HepG2 (cell line): Measurements from ENCODE around the gene RUNX3. TPM values are rescaled to one million over a fixed set of nuclear protein-coding genes. Genes with fewer than 3 reads are reported as not detected.

Experiments
- ATAC-seq: fragments of 200-7000 bp; cut with Tn5 transposase; 3 replicates; pipeline ENCODE4 v1.9.1; 2020; ENCODE audit warnings: mild to moderate bottlenecking, moderate library complexity
- BruUV-seq: library from RNA; stranded (reverse); fragments of 400-500 nt; replicated peaks from 2 replicates; lab custom pipeline; 2021; lab: Mats Ljungman, UMichigan
- CTCF ChIA-PET: fragments of 300-600 bp; formaldehyde crosslinking; extraction: SDS; loops from one replicate; lab custom pipeline; 2021; ENCODE audit warnings: low total read pairs, inconsistent platforms, low intra/inter-chr PET ratio; lab: Yijun Ruan, JAX
- POLR2A ChIA-PET: fragments of 350-600 bp; sonication (Branson Sonifier 250); formaldehyde crosslinking; loops from one replicate; lab custom pipeline; 2020; ENCODE audit warnings: antibody characterized with exemption, inconsistent platforms; lab: Yijun Ruan, JAX
- DNase-seq: peaks from one replicate; pipeline ENCODE4 v3.0.0-alpha.2; 2015; ENCODE audit warnings: low spot score
- FAIRE-seq: peaks from 3 replicates; lab custom pipeline; 2011; peaks lifted over from hg19 to GRCh38; lab: Jason Lieb, UNC
- H2AFZ ChIP-seq: one replicate; pipeline ENCODE4 v1.6.1; 2011; ENCODE audit warnings: low read length, inconsistent platforms
- H3K27ac ChIP-seq: fragments of 300-600 bp; 3 replicates; pipeline ENCODE4 v1.8.0; 2011; ENCODE audit warnings: mixed run types, mild to moderate bottlenecking, mixed read lengths, low read length, inconsistent platforms; ENCODE audit not compliant: insufficient read depth; ENCODE audit errors: extremely low read length
- H3K27me3 ChIP-seq, 2 experiments: fragments of 200-600 bp in 1 of 2; 2 replicates in 1 of 2; 3 replicates in 1 of 2; pipeline versions ENCODE4 v1.6.0 to v1.8.0; 2011; ENCODE audit warnings: low read length in 2 of 2, mild to moderate bottlenecking in 2 of 2, moderate library complexity in 2 of 2, inconsistent platforms in 1 of 2; ENCODE audit not compliant: insufficient read depth in 2 of 2, control insufficient read depth in 1 of 2
- H3K36me3 ChIP-seq, 2 experiments: fragments of 200-600 bp in 1 of 2; replicated peaks in 1 of 2; 2 replicates in 1 of 2; 3 replicates in 1 of 2; pipeline versions ENCODE4 v1.5.1 to v1.8.0; 2011; ENCODE audit warnings: low read length in 2 of 2, inconsistent platforms in 1 of 2; ENCODE audit not compliant: insufficient read depth in 2 of 2, control insufficient read depth in 1 of 2
- H3K4me1 ChIP-seq: 2 replicates; pipeline ENCODE4 v1.5.1; 2012; ENCODE audit warnings: low read length, inconsistent platforms; ENCODE audit not compliant: insufficient read depth
- H3K4me2 ChIP-seq: 2 replicates; pipeline ENCODE4 v1.6.0; 2011; ENCODE audit warnings: low read depth, low read length, inconsistent platforms
- H3K4me3 ChIP-seq, 3 experiments: fragments of 200-600 bp in 1 of 3; sonication (generic), shearing (Covaris generic) in 1 of 3; replicated peaks in 1 of 3; 2 replicates each; pipeline ENCODE4 v1.5.1; 2011 to 2016; ENCODE audit warnings: low read length in 3 of 3, inconsistent platforms in 2 of 3, low read depth in 2 of 3, mild to moderate bottlenecking in 2 of 3, control low read depth in 1 of 3, mixed read lengths in 1 of 3; ENCODE audit not compliant: insufficient read depth in 1 of 3
- H3K79me2 ChIP-seq: one replicate; pipeline ENCODE4 v1.6.1; 2011; ENCODE audit warnings: low read length, inconsistent platforms; ENCODE audit not compliant: insufficient read depth
- H3K9ac ChIP-seq: 2 replicates; pipeline ENCODE4 v1.6.0; 2011; ENCODE audit warnings: mild to moderate bottlenecking, low read depth, low read length, inconsistent platforms; ENCODE audit not compliant: insufficient read depth
- H3K9me3 ChIP-seq: 2 replicates; pipeline ENCODE4 v1.5.1; 2012; ENCODE audit warnings: mild to moderate bottlenecking, low read length
- H4K20me1 ChIP-seq: 2 replicates; pipeline ENCODE4 v1.6.0; 2011; ENCODE audit warnings: inconsistent platforms, mild to moderate bottlenecking, low read length, moderate library complexity; ENCODE audit not compliant: insufficient read depth
- BRCA1 ChIP-seq: sonication (generic); formaldehyde crosslinking; IDR thresholded peaks from 2 replicates; pipeline ENCODE4 v1.4.0; 2020; ENCODE audit warnings: missing genetic modification reagents
- ERF ChIP-seq: IDR thresholded peaks from 2 replicates; pipeline ENCODE4 v1.6.1; 2018; ENCODE audit warnings: missing biosample characterization, missing genetic modification reagents
- JUNB ChIP-seq: sonication (generic); formaldehyde crosslinking; IDR thresholded peaks from 2 replicates; pipeline ENCODE4 v1.8.0; 2022; ENCODE audit warnings: missing genetic modification reagents, mild to moderate bottlenecking, borderline replicate concordance
- PHF8 ChIP-seq: sonication (generic); formaldehyde crosslinking; IDR thresholded peaks from 2 replicates; pipeline ENCODE4 v1.5.0; 2020; ENCODE audit warnings: missing genetic modification reagents
- SYNCRIP ChIP-seq: fragments of 200-400 bp; formaldehyde crosslinking; IDR thresholded peaks from 2 replicates; pipeline ENCODE4 v1.6.1; 2018; ENCODE audit warnings: mild to moderate bottlenecking, low read depth, low read length; ENCODE audit not compliant: insufficient read depth
- ZBTB8A ChIP-seq: sonication (generic); formaldehyde crosslinking; IDR thresholded peaks from 2 replicates; pipeline ENCODE4 v1.4.0; 2020; ENCODE audit warnings: mild to moderate bottlenecking, low read depth, missing genetic modification reagents, borderline replicate concordance
- ZNF432 ChIP-seq: sonication (generic); formaldehyde crosslinking; IDR thresholded peaks from 2 replicates; pipeline ENCODE4 v1.5.0; 2020; ENCODE audit warnings: missing genetic modification reagents, mild to moderate bottlenecking, borderline replicate concordance
- ZNF567 ChIP-seq: sonication (generic); formaldehyde crosslinking; IDR thresholded peaks from 2 replicates; pipeline ENCODE4 v1.8.1; 2023; ENCODE audit warnings: mild to moderate bottlenecking, missing genetic modification reagents, borderline replicate concordance
- ZNF570 ChIP-seq: sonication (generic); formaldehyde crosslinking; IDR thresholded peaks from 2 replicates; pipeline ENCODE4 v1.4.0; 2020; ENCODE audit warnings: mild to moderate bottlenecking, missing genetic modification reagents, borderline replicate concordance
- ZNF652 ChIP-seq: IDR thresholded peaks from 2 replicates; pipeline ENCODE4 v1.6.1; 2016; ENCODE audit warnings: low read depth, borderline replicate concordance
- WGBS: methylation state at CpG from one replicate; pipeline ENCODE4 v1.1.6; 2017; ENCODE audit warnings: low lambda C conversion rate; 5-methylcytosine and 5-hydroxymethylcytosine counted together
- in situ Hi-C: cut with HindIII; loops from 2 replicates; pipeline ENCODE4 v1.10.0; 2017; ENCODE audit warnings: low pct_unique_long_range_greater_than_20kb; ENCODE audit not compliant: extremely low pct_ligation_motif_present
- intact Hi-C: fragments of 100-400 bp; cut with micrococcal nuclease; formaldehyde crosslinking; loops from one replicate; pipeline ENCODE4 v1.10.0; 2022; ENCODE audit not compliant: unreplicated experiment
- polyA plus RNA-seq, 8 experiments: library from polyadenylated mRNA; depleted of rRNA in 3 of 8; stranded (reverse) in 7 of 8; unstranded in 1 of 8; fragments of >200 nt; fragmentation: Illumina TruSeq in 4 of 8; extraction: Trizol in 4 of 8; gene quantifications; 2 replicates each; pipeline versions ENCODE4 v1.2.1 to v1.2.3, GENCODE V29; 2011 to 2016; ENCODE audit warnings: low read depth in 4 of 8, missing spikeins in 1 of 8, mixed read lengths in 1 of 8; ENCODE audit not compliant: insufficient read depth in 1 of 8
- total RNA-seq, 5 experiments: library from RNA; depleted of rRNA; stranded (reverse); fragments of >200 nt; fragmentation: Illumina TruSeq; extraction: Trizol; gene quantifications; 2 replicates each; pipeline ENCODE4 v1.2.3, GENCODE V29; 2016; ENCODE audit warnings: low read depth in 1 of 5
- TF ChIP-seq, protein P1 (sequence below): sonication (generic); formaldehyde crosslinking; IDR thresholded peaks from 2 replicates; pipeline ENCODE4 v1.5.0; 2020; ENCODE audit warnings: mild to moderate bottlenecking, missing genetic modification reagents
- TF ChIP-seq, protein P2 (sequence below): sonication (generic); formaldehyde crosslinking; IDR thresholded peaks from 2 replicates; pipeline ENCODE4 v1.4.0; 2020; ENCODE audit warnings: missing genetic modification reagents

Gene RUNX3
- total and polyA plus RNA-seq, 2 of the 13 experiments (the other 11 are each of a cell fraction or from before 2014, with no cell fraction given), result 0.04 to 0.22 TPM

DNA sequence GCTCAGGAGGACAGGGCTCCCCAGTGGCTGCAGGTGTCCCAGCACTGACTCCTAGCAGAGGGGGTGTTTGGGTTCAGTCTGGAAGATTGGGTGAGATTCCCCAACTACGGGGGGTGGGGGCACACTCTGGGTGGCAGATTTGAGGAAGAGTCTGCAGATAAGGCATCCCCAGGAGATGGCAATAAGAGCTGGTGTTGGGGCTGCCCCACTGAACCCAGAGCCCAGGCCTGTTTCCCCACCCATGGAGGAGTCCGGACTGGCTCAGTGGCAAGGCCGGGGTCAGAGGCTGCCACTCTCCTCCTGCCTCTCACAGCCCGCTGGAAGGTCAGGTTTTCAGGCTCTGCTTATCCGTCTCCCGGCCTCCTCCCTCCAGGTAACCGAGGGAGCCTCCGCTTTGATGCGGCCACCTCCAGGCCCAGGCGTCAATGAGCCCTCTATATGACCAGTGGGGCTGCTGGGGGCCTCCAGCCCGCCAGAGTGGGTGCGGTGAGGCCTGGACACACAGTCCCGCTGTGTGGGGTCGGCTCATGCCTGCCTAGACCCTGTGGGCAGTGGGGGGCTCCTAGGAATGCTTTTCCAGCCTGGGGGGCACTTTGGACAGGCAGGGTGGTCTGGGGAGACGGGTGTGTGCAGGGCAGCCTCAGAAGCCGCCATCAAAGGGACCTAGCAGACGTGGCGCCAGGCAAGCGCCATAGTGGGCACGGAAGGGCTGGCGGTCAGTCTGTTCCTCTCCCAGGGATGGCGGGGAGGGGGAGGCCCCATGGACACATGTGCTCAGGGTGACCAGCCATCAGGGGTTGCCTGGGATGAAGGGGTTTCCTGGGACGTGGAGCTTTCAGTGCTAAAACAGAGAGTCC is 28.9 kb upstream of the RUNX3 start:
- CTCF ChIA-PET, result no interaction called here
- H3K27ac ChIP-seq, result no peak overlapping the region
- no peaks in the 10 kb centered on the region for H3K36me3 ChIP-seq
- no peak overlapping the region for H2AFZ ChIP-seq
- 44% methylated on average over 10 of the region's 23 CpGs for WGBS
- in situ Hi-C loops (no loop called here), intact Hi-C loops (no loop called here)
- no peaks in the 10 kb centered on the region for H3K9me3 ChIP-seq
- no peak overlapping the region for H3K4me3 ChIP-seq
- no peak overlapping the region for H3K9ac ChIP-seq
- H4K20me1 ChIP-seq, result no peaks in the 10 kb centered on the region
- FAIRE-seq, result no peak
- H3K79me2 ChIP-seq, result no peaks in the 10 kb centered on the region
- peaks cover 4 to 70% of the 10 kb centered on the region in 2 experiments; a peak in 3 of 5 replicates for H3K27me3 ChIP-seq
- H3K4me2 ChIP-seq, result no peak overlapping the region
- POLR2A ChIA-PET, result no interaction called here
- BruUV-seq, result no TSS peak
- DNase-seq, result no peak
- no peak for ATAC-seq
- H3K4me1 ChIP-seq, result no peaks in the 10 kb centered on the region
- TF ChIP-seq, protein P1, sequence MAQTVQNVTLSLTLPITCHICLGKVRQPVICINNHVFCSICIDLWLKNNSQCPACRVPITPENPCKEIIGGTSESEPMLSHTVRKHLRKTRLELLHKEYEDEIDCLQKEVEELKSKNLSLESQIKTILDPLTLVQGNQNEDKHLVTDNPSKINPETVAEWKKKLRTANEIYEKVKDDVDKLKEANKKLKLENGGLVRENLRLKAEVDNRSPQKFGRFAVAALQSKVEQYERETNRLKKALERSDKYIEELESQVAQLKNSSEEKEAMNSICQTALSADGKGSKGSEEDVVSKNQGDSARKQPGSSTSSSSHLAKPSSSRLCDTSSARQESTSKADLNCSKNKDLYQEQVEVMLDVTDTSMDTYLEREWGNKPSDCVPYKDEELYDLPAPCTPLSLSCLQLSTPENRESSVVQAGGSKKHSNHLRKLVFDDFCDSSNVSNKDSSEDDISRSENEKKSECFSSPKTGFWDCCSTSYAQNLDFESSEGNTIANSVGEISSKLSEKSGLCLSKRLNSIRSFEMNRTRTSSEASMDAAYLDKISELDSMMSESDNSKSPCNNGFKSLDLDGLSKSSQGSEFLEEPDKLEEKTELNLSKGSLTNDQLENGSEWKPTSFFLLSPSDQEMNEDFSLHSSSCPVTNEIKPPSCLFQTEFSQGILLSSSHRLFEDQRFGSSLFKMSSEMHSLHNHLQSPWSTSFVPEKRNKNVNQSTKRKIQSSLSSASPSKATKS (CRISPR knock-in tag), result no peak
- TF ChIP-seq ZNF570 (CRISPR knock-in tag) (no peak), BRCA1 (CRISPR knock-in tag) (no peak), PHF8 (CRISPR knock-in tag) (no peak), ZNF567 (no peak), SYNCRIP (no peak), JUNB (CRISPR knock-in tag) (no peak), ZNF652 (CRISPR knock-in tag) (no peak), ZNF432 (CRISPR knock-in tag) (no peak), ZBTB8A (CRISPR knock-in tag) (no peak), ERF (CRISPR knock-in tag) (no peak)
- TF ChIP-seq, protein P2, sequence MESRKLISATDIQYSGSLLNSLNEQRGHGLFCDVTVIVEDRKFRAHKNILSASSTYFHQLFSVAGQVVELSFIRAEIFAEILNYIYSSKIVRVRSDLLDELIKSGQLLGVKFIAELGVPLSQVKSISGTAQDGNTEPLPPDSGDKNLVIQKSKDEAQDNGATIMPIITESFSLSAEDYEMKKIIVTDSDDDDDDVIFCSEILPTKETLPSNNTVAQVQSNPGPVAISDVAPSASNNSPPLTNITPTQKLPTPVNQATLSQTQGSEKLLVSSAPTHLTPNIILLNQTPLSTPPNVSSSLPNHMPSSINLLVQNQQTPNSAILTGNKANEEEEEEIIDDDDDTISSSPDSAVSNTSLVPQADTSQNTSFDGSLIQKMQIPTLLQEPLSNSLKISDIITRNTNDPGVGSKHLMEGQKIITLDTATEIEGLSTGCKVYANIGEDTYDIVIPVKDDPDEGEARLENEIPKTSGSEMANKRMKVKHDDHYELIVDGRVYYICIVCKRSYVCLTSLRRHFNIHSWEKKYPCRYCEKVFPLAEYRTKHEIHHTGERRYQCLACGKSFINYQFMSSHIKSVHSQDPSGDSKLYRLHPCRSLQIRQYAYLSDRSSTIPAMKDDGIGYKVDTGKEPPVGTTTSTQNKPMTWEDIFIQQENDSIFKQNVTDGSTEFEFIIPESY (CRISPR knock-in tag), result no peak
